Right renal pelvis (tissue), 4 donors: Measurements from ENCODE around the gene CDK5RAP1. TPM values are rescaled to one million over a fixed set of nuclear protein-coding genes. Genes with fewer than 3 reads are reported as not detected.
"Not testable (repeated sequence)": the region's sequence is repeated elsewhere in the genome, so short reads cannot be mapped to it uniquely, and the experiment has no call there.

Experiments
- DNase-seq, 4 donors: peaks; one replicate each; pipeline ENCODE4 v3.0.0-alpha.2; 2013; ENCODE audit warnings: low read depth in 4 of 4, low spot score in 3 of 4, missing footprints in 1 of 4
- polyA plus RNA-seq, 4 donors: library from polyadenylated mRNA; unstranded; fragments of 120-200 nt; gene quantifications; one replicate each; pipeline ENCODE4 v1.2.1, GENCODE V29; 2013; ENCODE audit not compliant: insufficient read length in 4 of 4

CDK5RAP1 gene
- polyA plus RNA-seq, 4 donors = 26.1 to 31.7 (median 29.1) TPM

- no peak for DNase-seq
Observed at GRCh38 chr20:33419140-33419974, 18.0 kb upstream of the CDK5RAP1 start.

GRCh38 chr20:33418033-33418432 lies 16.7 kb upstream of the CDK5RAP1 start:
- DNase-seq = no peak

- no peak for DNase-seq
Observed at GRCh38 chr20:33415948-33416347, 14.6 kb upstream of the CDK5RAP1 start.

DNA sequence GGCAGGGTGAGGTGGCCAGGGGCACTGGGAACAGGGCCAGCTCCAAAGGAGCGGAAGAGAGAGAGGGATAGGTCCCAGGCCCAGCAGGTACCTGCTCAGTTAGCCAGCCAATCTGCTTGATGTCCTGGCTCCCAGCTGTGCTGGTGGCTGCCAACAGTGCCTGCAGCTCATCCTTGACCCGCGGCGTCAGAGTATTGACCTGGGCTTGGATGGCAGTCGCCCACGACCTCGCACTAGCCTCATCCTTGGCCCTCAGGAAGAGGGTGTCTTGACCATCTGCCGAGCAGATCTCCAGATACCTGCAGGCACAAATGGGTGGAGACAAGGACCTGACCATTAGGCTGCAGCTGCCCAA lies 11.1 kb upstream of the CDK5RAP1 start:
- no peak for DNase-seq

- no peak for DNase-seq
Observed at GRCh38 chr20:33411711-33412483, 10.6 kb upstream of the CDK5RAP1 start.

DNA sequence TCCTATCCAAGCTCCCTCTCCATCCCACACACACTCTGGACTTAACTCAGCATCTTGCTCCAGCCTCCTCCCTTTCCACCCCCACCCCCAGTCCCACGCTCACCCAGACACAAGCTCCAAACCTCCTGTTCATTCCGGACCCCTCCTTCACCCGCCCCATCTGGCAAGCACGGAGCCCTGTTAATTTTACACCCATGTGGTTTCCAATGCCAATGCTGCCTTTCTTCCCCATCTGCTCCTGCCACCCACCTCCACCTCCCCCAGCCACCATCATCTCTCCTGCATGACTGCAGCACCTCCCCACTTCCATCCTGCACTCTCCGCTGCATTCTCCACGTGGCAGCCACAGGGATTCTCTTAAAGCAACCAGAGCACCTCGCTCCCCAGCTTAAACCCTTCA lies 9.9 kb upstream of the CDK5RAP1 start:
- DNase-seq = no peak

DNA sequence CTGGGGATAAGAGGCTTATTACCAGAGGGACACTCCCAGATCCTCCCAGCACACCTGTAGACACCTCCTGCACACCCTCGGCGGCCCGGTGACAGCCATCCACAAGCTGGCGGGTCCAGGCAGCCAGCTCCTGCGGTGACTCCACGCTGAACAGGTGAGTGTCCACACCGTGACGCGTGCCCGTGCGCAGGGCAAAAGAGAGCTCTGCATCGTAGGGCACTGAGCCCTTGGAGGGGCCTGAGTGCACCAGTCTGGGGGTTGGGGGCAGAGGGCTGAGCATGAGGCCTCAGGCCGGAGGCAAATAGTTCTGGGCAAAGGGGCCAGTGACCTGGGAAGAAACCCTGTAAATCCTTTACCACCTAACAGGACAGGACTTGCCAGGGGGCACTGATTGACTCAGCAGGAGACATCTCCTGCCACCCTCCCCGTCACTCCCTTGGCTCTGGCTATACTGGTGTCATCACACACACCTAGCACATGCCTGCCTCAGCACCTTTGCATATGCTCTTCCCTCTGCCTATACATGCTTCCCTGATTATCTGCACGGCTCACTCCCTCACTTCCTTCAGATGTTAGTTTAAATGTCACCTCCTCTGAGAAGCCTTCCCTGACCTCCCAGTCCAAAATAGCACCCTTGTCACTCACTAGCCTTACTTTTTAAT lies 8.9 kb upstream of the CDK5RAP1 start:
- DNase-seq = no peak

DNA sequence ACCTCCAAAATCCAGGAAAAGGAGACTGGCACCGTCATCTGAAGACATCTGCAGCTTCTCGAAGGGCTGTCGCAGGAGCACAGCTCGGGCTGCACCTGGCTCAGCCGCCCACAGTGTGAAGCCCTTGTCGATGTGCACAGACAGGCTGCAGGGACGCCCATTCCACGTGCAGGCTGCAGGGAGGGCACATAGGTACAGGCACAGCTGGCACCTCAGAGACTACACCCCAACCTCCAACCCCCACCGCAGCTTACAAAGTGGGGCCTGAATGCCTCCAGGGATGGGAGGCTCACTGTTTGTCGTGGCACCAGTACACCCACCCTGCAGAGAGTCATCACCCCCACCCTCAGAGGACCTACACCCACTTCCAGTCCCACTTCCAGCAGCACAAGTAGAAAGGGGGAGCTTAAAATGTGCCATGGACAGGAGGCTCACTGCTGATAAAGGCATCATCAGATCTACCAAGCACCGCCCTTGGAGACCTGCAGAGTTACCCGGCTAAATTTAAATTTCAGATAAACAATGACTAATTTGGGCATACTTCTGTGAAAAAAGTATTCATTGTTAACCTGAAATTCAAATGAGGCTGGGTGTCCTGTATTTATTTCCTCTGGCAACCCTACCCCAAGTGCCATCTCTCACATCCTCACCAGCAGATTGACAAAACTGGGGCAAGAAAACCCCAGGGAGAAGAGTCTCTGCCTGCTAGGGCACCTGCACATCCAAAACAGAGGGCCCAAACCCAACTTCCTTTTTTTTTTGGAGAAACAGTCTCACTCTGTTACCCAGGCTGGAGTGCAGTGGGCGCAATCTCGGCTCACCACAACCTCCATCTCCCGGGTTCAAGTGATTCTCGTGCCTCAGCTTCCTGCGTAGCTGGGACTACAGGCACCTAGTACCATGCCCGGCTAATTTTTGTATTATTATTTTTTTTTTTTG lies 7.7 kb upstream of the CDK5RAP1 start:
- DNase-seq = no peak

- DNase-seq = no peak
Observed at GRCh38 chr20:33408313-33408712, 7.0 kb upstream of the CDK5RAP1 start.

DNA sequence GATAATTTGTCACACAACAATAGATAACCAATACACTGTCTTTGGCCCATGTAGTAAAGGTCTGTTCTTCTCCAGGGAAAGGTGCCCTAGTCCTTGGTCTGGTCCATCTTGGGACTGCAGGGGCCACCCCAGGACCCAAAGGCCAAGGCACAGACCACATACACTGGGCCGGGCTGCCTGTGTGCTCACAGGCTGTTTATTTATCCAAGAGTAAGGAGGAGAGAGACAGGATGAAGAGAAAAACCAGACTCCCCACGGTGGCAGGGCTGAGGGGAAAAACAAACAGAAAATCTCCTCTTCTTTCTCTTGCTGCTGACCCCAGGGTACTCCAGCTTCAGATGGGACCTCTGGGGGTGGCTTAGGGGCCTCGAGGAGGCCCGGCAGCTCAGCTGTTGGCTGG lies 6.5 kb upstream of the CDK5RAP1 start:
- DNase-seq = no peak

DNA sequence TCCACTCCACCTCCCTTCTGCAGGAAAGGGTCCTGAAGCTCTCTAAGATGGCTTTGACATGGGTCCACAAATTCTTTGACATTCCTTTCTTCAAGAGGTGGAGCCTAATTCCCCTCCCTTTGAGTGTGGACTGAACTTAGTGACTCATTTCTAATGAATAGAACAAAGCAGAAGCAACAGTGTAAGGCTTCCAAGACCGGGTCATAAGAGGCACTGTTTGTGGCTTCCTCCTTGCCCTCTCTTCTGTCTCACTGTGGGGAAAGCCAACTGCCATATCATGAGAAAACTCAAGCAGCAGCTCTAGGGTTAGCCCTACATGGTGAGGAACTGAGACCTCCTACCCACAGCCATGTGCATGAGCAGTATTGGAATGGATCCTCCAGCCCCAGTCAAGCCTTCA lies 5.9 kb upstream of the CDK5RAP1 start:
- no peak for DNase-seq

GRCh38 chr20:33404281-33404680 lies 3.0 kb upstream of the CDK5RAP1 start:
- no peak for DNase-seq

DNA sequence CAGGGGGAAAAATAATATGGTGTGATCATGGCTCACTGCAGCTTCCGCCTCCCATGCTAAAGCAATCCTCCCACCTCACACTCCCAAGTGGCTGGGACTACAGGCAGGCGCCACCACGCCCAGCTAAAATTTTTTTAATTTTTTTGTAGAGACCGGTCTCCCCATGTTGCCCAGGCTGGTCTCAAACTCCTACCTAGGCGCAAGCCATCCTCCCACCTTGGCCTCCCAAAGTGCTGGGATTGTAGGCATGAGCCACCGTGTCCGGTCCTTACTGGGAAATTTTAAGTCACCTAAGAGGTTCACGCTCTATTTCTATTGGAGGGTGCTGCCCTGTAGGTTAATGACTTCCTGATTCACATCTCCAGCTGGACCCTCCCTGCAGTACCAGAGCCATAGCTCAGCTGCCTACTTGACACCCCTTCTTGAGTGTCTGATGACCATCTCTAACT lies 626 bp upstream of the CDK5RAP1 start:
- no peak for DNase-seq

- DNase-seq = peak in 1 of 4 donors; percentile 20
Observed at GRCh38 chr20:33400812-33401183, 521 bp downstream of the CDK5RAP1 start.

GRCh38 chr20:33399924-33400323 lies 1.4 kb downstream of the CDK5RAP1 start:
- no peak for DNase-seq

DNA sequence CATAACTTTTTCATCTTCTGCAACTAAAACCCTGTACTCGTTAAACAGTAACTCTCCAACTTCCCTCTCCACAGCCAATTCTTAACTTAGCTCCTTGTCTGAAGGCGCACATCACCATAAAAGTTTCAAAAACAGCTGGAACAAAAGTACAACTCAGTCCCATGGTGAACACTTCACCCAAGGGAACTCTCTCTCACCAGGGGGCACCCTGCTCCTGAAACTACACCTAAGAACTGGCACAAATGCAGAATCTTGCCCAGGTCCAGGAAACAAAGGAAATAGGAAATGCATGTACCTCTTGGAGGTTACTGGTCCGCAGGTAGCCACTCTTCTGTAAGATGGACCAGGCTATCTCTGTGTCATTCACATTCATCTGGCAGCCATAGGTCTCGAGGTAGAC lies 6.6 kb downstream of the CDK5RAP1 start:
- DNase-seq = no peak

DNA sequence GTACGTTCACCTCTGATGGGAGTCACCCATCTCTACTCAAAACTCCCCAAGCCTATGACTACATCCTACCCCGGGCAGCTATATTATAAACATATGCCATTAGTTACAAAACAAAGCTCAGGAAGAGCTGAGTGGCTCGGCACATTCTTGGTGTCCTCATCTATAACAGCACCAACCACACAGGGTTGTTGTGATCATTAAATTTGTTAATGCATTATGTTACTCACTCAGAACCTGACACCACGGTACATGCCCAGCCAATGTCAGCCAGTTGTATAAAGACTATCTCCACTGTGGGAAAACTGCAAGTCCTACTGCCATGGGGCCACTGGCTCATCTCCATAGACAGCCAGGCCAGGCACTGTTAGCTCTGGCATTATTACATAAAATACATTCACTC lies 7.7 kb downstream of the CDK5RAP1 start:
- no peak for DNase-seq

- DNase-seq = no peak
Observed at GRCh38 chr20:33391722-33392415, 9.4 kb downstream of the CDK5RAP1 start.

DNA sequence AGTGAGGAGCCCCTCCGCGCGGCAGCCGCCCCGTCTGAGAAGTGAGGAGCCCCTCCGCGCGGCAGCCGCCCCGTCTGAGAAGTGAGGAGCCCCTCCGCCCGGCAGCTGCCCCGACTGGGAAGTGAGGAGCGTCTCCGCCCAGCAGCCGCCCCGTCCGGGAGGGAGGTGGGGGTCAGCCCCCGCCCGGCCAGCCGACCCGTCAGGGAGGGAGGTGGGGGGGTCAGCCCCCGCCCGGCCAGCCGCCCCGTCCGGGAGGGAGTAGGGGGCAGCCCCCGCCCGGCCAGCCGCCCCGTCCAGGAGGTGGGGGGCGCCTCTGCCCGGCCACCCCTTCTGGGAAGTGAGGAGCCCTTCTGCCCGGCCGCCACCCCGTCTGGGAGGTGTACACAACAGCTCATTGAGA lies 12.0 kb downstream of the CDK5RAP1 start:
- not testable (repeated sequence) for DNase-seq

GRCh38 chr20:33388268-33388667 lies 13.1 kb downstream of the CDK5RAP1 start:
- no peak for DNase-seq
